SKM-1 (cell line): Measurements from ENCODE around the gene IFT172.

Experiments used
- DNase-seq: peaks from one replicate; lab custom pipeline; 2025; ENCODE audit not compliant: unreplicated experiment; lab: John Stamatoyannopoulos, UW

The IFT172 gene

DNA sequence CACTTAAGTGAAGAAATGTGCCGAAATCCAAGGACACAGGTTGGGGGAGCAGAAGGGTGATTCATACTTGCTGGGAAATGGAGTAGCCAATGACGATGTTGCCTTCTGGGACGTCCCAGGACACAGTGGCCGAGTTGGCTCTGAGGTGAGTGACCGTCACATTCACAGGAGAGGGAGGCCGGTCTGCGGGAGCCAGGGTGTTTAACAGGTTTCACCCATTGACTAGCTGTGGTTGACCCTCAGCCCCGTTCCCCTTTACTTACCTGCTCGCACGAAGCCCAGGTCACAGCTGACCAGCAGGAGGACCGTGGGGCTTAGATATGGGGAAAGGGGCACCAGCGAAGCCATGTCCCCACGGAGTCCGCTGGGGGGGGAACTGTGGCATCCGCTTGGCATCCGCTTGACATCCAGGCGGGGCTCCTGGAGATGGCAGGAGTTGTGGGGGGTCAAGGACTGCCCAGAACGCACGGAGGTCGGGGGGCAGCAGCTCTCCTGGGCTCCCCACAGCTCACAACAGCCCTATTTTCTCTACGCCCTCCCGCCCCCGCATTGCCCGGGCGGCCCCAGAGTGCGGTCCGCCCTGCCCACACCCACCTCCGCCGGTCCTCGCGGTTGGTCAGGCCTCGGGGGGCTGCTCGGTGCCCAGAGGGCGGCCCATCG, 4.9 kb upstream of the IFT172 start:
- no peak for DNase-seq

DNA sequence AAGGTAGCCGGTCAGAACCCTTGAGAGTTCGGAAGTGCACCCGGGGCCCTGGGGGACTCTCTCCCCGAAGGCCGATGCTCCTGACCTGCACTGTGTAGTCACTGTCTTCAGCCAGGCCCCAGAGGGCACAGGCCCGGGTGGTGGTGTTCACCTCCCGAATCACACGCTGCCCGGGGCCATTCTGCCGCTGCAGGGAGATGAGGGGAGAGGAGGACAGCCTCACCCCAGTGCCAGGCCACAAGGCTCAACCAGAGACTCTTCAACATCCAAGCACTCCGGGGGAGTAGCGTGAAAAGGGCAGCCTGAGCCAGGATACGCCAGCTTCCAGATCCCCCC, 4.4 kb upstream of the IFT172 start:
- no peak for DNase-seq

DNA sequence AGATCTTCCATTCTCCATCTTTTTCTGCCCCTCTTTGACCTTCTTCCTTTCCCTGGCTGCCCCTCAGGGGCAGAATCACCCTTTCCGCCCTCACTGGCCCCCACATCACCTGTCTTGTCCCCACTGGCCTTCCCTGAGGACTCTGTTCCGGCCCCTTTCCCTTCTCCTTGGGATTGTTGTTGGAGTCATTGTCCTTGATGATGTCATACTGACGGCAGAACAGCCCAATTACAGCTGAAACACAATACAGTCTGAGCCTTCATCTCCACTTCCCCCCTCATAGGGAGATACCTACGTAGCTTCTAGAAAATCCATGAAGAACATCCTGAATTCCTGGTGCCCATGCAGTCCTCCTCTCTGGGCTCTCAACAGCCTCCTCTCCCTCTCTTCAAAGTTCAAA, 3.0 kb upstream of the IFT172 start:
- no peak for DNase-seq

DNA sequence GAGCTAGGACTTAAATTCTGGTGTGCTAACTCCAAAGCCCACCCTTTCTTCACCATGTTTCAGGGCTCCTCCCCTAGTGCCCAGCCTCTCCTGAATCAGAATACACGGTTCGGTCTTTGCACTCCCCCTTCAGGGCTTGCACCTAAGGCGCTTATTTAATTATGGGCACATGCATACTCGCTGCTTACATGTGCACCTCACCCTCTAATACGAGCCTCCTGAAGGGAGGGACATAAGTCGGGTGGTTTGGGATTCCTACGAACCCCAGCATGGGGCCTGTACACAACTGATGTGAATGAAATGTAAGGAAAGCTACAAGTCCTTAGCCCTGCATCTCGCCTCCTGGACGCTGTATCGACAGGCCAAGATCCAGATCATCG, 435 bp downstream of the IFT172 start:
- DNase-seq = no peak

DNA sequence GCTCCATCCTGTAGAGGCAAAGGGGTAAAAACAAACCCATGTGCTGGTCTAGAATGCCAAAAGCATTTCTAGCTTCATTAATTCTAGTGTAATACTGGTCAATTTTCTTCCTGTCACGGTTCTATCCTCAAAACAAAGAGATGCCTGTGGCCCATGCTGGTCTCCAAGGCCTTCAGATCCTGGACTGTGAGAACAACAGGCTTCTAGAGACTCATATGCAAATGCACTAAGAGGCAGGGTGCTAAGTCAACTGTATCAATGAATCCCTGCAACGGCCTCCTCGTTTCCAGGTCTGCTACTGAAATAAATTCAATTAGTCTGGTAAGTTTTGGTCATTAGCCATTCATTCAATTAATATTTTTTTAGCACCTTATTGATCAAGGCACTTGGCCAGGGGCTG, 4.0 kb downstream of the IFT172 start:
- DNase-seq = no peak

DNA sequence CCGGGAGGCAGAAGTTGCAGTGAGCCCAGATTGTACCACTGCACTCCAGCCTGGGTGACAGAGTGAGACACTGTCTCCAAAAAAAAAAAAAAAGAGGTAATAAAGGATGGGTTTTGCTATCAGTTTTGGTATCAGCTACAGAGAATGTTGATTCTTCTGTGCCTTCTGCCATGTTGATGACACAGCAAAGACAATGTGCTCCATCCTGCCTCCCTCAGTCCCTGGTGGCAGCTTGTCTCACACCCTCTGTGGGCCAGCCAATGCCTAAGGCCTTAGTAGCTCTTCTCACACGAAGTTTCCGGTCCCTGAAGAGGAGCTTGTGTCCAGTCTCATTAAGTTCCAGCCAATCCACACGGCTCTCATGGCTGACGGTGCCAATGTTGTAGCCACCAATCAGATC, 17.6 kb downstream of the IFT172 start:
- no peak for DNase-seq

DNA sequence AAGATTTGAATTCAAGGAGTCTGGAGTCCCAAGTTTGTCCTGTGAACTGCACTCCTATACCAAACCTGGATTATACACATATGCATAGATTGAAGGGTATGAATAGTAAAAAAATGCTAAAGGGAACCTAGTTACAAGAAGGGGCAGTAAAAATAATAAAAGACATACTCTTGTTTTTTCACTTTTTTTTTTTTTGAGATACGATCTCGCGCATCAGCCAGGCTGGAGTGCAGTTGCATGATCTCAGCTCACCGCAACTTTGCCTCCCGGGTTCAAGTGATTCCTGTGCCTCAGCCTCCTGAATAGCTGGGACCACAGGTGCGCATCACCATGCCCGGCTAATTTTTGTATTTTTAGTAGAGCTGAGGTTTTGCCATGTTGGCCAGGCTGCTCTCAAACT, 25.1 kb downstream of the IFT172 start:
- no peak for DNase-seq

DNA sequence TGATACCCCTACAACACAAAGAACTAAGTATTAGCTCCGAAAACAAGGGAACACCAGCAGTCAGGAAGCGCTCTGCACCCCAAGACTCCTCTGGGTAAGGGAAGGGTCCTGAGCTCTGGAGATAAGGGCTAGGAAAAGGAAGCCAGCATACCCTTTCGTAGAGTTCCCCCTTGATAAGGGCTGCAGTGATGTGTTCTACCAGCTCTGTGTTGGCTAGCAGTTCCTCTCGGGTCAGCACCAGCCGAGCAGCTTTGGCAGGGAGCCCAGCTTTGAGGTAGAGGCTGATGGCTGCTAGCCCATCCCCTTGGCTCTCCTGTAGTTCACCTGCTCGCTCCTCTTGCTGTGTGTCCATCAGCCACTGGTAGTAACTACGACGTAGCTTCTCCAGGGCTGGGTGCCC, 28.4 kb downstream of the IFT172 start:
- DNase-seq = no peak

DNA sequence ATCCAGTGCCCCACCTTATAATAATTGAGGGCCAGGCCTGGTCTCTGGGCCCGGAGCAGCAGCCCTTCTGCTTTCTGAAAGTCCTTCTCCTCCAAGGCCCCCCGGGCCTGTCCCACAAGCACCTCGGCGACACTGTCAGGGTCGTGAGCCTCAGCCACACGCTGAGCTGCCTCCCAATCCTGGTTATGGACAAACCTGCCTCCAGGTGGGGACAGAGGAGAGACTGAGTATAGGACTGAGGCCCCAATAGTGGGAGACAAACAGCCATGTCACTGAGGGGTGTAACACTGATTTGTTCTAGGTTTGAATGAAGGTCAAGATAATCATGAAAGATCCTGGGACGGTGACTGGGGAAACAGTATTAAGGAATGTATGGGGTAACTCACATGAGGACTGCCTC, 35.6 kb downstream of the IFT172 start:
- DNase-seq = no peak

DNA sequence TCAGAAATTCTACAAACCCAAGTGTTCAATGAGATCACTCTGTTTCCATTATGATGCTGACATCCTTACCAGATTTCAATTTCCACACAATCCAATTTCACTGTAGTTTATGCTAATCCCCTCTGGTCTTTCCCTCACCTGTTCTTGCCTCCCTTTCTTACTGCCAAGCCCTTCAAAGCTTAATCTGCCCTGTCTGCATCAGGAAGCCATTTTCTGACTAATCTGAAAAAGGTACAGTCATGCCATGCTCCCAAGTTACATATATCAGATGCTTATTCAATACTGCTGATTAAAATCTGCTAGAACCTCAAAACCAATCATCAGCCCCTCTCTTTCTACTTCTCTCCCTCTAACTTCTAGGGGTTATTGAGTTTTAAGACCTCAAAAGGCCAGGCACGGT, 38.4 kb downstream of the IFT172 start:
- DNase-seq = no peak

DNA sequence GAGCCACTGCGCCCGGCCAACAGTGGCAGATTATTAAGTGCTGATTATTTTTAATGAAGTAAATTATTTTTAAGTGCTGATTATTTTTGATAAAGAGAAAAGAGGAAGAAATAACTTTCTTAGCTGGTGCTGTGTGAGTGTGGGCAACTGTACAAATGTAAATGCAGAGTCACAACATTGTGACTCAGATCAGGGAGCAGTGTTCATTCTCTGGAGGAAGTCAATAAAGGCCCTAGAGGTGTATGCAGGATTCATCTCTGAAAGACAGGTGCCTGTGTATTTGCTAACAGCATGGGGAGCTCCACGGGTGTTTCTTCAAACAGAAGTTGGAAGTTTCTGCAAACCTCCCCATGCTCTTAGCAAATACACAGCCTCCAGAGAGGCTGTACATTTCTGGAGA, 41.2 kb downstream of the IFT172 start:
- no peak for DNase-seq

DNA sequence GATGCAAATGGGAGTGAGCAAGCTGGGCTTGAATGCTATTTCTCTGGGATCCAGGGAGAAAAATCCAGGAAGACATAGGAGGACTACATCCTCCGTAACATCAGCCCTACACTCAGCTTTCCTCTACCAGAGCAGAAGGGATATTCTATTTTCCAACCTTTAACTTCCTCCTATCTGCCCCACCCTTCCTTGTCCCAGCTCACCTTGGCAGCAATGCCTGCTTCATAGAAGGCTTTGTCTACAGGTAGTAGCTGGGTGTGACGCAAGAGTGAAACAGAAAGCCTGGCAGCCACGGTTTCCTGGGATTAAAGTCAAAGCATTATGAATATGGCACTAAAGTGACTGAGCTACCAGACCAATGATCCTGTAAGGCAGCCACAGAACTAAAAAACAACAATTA, 43.5 kb downstream of the IFT172 start:
- no peak for DNase-seq

DNA sequence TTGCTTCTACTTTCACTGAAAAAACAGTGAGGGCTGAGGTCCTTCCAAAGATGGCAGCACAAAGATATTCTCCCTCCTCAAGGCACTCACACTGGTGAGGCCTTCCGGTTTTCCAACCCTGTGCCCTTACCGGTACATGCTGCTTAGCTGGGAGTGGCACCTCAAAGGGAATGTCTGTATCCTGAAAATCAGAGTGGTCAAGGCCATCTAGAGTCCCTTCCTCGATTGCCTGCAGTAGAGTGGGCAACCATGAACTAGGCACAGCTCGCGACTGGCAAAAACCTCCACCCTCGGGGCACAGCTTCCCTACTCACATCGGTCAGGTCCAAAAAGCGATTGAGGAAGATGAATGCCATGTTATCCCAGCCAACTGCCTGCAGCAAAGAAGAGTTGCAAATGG, 43.9 kb downstream of the IFT172 start:
- DNase-seq = no peak

DNA sequence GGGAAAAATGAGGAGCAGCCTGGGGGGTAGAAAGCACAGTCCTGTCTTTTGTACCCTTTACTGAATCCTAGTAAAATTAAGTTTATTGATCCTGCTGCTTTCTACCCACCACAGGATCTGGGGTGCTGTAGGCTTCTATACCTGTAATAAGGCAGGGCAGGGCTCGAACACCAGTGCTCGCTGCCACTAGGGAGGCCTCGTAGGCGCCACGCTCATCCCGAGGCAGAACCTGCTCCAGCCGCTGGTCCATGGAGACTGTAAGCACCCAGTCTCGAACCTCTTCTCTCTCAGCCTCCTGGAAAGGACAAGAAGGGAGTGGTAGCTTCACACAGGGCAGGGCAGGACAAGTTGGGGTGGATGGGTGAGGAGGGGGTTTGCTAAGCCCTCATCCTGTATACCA, 44.4 kb downstream of the IFT172 start:
- no peak for DNase-seq

DNA sequence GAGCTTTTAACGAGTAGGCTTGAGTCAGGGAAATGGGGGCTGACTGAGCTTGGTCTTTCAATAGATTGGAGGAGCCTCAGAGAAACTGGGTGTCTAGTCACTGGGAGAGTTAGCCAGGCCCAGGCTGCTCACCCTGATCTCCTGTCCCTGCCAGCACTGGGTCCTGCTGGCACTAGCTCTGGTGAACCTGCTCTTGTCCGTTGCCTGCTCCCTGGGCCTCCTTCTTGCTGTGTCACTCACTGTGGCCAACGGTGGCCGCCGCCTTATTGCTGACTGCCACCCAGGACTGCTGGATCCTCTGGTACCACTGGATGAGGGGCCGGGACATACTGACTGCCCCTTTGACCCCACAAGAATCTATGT, 46.6 kb downstream of the IFT172 start:
- DNase-seq = no peak

DNA sequence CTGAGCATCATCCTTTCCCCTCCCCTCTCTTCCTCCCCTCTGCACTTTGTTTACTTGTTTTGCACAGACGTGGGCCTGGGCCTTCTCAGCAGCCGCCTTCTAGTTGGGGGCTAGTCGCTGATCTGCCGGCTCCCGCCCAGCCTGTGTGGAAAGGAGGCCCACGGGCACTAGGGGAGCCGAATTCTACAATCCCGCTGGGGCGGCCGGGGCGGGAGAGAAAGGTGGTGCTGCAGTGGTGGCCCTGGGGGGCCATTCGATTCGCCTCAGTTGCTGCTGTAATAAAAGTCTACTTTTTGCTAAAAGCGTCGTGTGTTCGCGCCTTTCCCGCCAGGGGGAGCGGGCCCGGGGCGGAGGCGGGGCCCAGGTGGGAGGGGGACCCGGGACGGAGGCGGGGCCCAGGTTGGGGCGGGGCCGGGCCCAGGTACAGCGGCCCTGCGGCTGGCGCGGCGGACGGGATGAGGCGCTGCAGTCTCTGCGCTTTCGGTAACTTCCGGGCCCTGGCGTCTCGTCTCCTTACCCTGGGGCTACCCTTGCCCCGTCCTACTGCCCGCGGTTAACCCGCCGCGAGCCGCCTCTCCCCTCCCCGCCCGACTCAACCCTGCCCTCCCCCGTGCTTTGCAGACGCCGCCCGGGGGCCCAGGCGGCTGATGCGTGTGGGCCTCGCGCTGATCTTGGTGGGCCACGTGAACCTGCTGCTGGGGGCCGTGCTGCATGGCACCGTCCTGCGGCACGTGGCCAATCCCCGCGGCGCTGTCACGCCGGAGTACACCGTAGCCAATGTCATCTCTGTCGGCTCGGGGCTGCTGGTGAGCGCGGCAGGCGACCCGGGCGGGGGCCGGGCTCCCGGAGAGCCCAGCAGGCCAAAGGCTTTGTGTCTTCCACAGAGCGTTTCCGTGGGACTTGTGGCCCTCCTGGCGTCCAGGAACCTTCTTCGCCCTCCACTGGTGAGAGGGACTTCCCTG, 47.3 kb downstream of the IFT172 start, which contains the start of gene KRTCAP3:
Gene KRTCAP3, plus strand, starts transcription at position 424 of the 962 bp plus-strand sequence. Its CDS starts 32 bp downstream, at position 456.
- no peak for DNase-seq

DNA sequence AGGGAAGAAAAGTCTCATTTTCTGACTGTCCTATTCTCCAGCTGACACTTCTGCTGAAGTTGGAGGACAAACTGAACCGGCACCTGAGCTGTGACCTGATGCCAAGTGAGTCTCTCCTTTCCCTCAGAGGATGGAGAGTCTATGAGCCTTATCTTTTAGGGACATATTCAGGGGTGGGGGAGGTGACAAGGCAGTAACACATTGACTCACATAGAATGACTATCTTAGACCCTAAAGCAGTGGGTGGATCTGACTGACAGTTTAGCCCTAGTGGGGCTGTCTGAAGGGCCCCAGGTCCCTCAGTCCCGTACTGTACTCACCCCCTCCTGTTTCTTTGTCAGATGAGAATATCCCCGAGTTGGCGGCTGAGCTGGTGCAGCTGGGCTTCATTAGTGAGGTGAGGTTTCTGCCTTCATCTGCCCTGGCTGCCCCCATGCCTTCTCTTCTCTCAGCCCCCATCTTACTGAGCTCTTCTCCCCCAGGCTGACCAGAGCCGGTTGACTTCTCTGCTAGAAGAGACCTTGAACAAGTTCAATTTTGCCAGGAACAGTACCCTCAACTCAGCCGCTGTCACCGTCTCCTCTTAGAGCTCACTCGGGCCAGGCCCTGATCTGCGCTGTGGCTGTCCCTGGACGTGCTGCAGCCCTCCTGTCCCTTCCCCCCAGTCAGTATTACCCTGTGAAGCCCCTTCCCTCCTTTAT, 48.2 kb downstream of the IFT172 start:
- DNase-seq = no peak

DNA sequence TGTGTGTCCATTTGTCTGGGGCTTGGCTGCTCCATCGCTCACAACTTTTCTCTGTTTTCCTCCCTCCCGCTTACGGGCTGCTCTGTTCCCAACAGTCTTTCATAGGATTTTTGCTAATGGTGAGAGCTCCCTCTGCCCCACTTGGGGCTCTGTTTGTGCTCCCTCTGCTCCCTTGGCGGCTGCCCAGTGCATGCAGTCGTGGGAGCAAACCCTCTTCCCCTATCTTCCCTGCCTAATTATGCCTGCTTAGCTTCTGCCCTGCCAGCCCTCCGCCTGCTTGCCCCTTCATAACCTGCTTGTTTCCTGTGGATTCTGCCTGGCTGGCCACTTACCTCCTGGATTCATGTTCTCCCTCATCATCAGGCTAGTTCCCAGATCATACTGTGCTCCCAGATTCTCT, 53.9 kb downstream of the IFT172 start:
- DNase-seq = no peak

DNA sequence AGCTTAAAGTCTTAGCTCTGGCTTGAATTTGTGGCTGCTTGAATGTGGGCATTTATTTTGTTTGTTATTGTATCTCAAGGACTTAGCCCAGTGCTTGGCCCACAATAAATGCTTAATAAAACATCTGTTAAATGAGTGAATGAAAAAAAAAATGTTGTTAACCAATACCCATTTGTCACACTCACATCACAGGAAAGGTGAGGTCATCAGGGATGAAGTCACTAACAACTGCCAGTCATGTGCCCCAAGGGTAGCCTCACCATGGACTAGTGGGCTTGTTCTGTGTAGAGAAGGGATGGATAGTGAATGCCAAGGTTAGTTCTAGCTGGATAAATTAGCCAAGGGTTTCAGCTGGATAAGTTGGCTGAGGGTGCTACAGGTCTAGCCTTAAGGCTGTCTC, 58.1 kb downstream of the IFT172 start:
- DNase-seq = no peak

DNA sequence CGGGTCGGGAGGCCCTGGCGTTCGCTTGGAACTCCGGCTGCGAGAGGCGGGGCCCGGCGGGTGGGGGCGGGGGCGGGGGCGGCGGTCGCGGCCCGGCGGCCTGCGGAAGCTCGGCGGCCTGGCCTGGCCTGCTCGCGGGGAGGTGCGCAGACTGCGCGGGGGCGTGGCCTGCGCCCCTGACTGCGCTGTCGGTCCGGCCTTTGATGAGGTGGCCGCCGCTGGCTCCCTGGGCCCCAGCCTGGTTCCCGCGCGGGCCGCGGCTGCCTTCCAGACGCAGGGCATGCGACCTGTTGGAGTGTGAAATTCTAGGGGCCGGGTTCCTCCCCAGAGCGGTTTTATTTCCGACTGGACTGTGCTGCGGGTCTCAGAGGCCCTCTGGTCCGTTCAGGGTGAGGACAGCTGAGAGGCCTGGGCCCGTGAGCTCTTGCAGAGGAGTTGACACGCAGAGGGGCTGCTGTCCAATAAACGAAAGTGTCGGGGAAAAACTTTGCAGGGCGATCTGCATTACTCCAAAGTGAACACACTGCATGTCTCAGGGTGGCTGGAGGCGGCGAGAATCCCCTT, 60.5 kb downstream of the IFT172 start:
- peak; percentile 64 for DNase-seq

DNA sequence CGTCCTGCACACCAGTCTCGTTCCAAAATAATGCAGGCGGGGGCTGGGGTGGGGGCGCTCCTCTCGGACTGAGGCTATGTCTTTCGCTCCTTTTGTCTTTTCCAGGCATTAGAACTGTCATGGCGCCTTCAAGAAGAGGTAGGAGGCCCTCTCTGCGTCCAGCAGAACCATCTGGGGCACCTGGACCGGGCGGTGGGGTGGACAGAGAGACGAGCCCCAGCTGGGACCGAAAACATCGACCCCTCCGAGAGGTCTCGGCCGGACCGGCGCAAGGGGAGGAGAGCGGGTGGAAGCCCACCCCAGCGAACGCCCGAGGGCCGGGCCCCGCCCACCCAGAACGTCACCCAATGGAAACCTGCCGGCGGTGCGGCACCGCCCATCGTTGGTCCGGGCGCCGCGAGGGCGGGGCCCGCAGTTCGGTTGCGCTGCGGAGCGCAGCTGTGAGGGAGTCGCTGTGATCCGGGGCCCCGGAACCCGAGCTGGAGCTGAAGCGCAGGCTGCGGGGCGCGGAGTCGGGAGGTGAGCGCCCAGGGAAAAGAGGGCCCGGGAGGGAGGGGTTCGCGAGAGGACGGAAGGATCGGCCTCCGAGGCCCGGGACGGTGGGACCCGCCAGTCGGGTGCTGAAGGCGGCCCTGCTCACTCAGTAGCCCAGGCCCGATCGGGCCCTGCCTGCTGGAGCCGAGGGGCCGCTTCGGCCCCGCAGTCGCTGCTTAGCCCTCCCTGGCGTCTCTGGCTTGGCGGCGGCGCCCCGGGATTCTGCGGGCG, 61.1 kb downstream of the IFT172 start, which contains the start of gene NRBP1:
Gene NRBP1, plus strand, starts transcription at position 419 of the 765 bp plus-strand sequence. CDS start 4,643 bp downstream, outside the sequence.
- DNase-seq = peak; percentile 85
